GM12878 (cell line): Measurements from ENCODE around the gene KCNK7. TPM values are rescaled to one million over a fixed set of nuclear protein-coding genes. Genes with fewer than 3 reads are reported as not detected.

Source experiments
- ATAC-seq: fragments of 200-7000 bp; cut with Tn5 transposase; 3 replicates; pipeline ENCODE4 v1.9.1; 2020; ENCODE audit warnings: mild to moderate bottlenecking, moderate library complexity
- Bru-seq: library from RNA; stranded (reverse); fragments of 400-500 nt; gene quantifications from one replicate; lab custom pipeline; 2021; lab: Mats Ljungman, UMichigan
- BruChase-seq, 2 experiments: library from RNA; stranded (reverse); fragments of 400-500 nt; gene quantifications; one replicate each; lab custom pipeline; 2021; lab: Mats Ljungman, UMichigan
- BruUV-seq: library from RNA; stranded (reverse); fragments of 400-500 nt; replicated peaks from 2 replicates; lab custom pipeline; 2021; lab: Mats Ljungman, UMichigan
- CTCF ChIA-PET: fragments of 300-600 bp; sonication (Branson Sonifier 250); formaldehyde crosslinking; extraction: SDS; loops from one replicate; lab custom pipeline; 2021; ENCODE audit warnings: inconsistent platforms; lab: Yijun Ruan, JAX
- POLR2A ChIA-PET: fragments of 350-600 bp; formaldehyde crosslinking; extraction: SDS; loops from one replicate; lab custom pipeline; 2021; ENCODE audit warnings: inconsistent platforms; lab: Charles Lee
- RAD21 ChIA-PET: fragments of 300-600 bp; sonication (Branson Sonifier 250); formaldehyde crosslinking; loops from one replicate; lab custom pipeline; 2023; ENCODE audit warnings: antibody characterized with exemption; ENCODE audit not compliant: unreplicated experiment; lab: Charles Lee
- SMC1A ChIA-PET: fragments of 300-600 bp; sonication (Branson Sonifier 250); formaldehyde crosslinking; loops from one replicate; lab custom pipeline; 2023; ENCODE audit not compliant: unreplicated experiment, uncharacterized antibody; lab: Charles Lee
- DNase-seq: peaks from one replicate; pipeline ENCODE4 v3.0.0-alpha.2; 2011; ENCODE audit warnings: low read depth, low spot score
- FAIRE-seq: peaks from 3 replicates; lab custom pipeline; 2011; peaks lifted over from hg19 to GRCh38; lab: Jason Lieb, UNC
- H2AFZ ChIP-seq: 2 replicates; pipeline ENCODE4 v1.6.0; 2011; ENCODE audit warnings: low read depth, low read length, control low read depth; ENCODE audit not compliant: control insufficient read depth
- H3K27ac ChIP-seq: 2 replicates; pipeline ENCODE4 v1.5.1; 2011; ENCODE audit warnings: control low read depth; ENCODE audit not compliant: control insufficient read depth, insufficient read depth
- H3K27me3 ChIP-seq, 2 experiments: replicated peaks in 1 of 2; 2 replicates each; pipeline versions ENCODE4 v1.6.0 to v1.6.1; 2011; ENCODE audit warnings: low read length in 1 of 2; ENCODE audit not compliant: control insufficient read depth in 2 of 2, insufficient read depth in 2 of 2
- H3K36me3 ChIP-seq, 2 experiments: 2 replicates each; pipeline ENCODE4 v1.5.1; 2011; ENCODE audit warnings: low read length in 1 of 2; ENCODE audit not compliant: control insufficient read depth in 2 of 2, insufficient read depth in 2 of 2
- H3K4me1 ChIP-seq: 2 replicates; pipeline ENCODE4 v1.6.1; 2011; ENCODE audit warnings: mild to moderate bottlenecking, low read length, moderate library complexity, mixed read lengths; ENCODE audit not compliant: control insufficient read depth, insufficient read depth
- H3K4me2 ChIP-seq: 2 replicates; pipeline ENCODE4 v1.6.0; 2011; ENCODE audit warnings: control low read depth; ENCODE audit not compliant: control insufficient read depth, insufficient read depth
- H3K4me3 ChIP-seq: fragments of 200-600 bp; sonication (generic); 2 replicates; pipeline ENCODE4 v1.5.1; 2016
- H3K79me2 ChIP-seq: 2 replicates; pipeline ENCODE4 v1.6.0; 2011; ENCODE audit warnings: low read length; ENCODE audit not compliant: control insufficient read depth, insufficient read depth
- H3K9ac ChIP-seq: 2 replicates; pipeline ENCODE4 v1.8.0; 2011; ENCODE audit warnings: low read length, control low read depth, mixed read lengths; ENCODE audit not compliant: control insufficient read depth, insufficient read depth
- H3K9me3 ChIP-seq: replicated peaks from 3 replicates; pipeline ENCODE4 v1.5.1; 2011; ENCODE audit warnings: mild to moderate bottlenecking, low read length; ENCODE audit not compliant: control insufficient read depth, insufficient read depth
- H4K20me1 ChIP-seq: 2 replicates; pipeline ENCODE4 v1.6.0; 2011; ENCODE audit not compliant: control insufficient read depth, insufficient read depth
- CREM ChIP-seq: IDR thresholded peaks from 2 replicates; pipeline ENCODE4 v1.6.1; 2014; ENCODE audit warnings: antibody characterized with exemption, low read depth
- ZNF24 ChIP-seq: fragments of 450-650 bp; IDR thresholded peaks from 2 replicates; pipeline ENCODE4 v1.6.1; 2017; ENCODE audit warnings: antibody characterized with exemption, mild to moderate bottlenecking
- WGBS: methylation state at CpG from one replicate; pipeline ENCODE4 v1.1.6; 2016; ENCODE audit warnings: low lambda C conversion rate; ENCODE audit not compliant: insufficient replicate concordance, insufficient coverage; ENCODE audit errors: missing lambda C conversion rate; 5-methylcytosine and 5-hydroxymethylcytosine counted together
- in situ Hi-C: fragments of 300-500 bp; cut with MboI; formaldehyde crosslinking; loops from 9 replicates; pipeline ENCODE4 v1.14.3; 2018; ENCODE audit warnings: mixed read lengths
- intact Hi-C: fragments of 100-400 bp; cut with micrococcal nuclease; formaldehyde crosslinking; loops from one replicate; pipeline ENCODE4 v1.14.2; 2022; ENCODE audit not compliant: unreplicated experiment
- long read RNA-seq, 2 experiments: library from polyadenylated mRNA; unstranded; transcript quantifications; one replicate each; pipeline ENCODE4 v2.0.0, GENCODE V29; 2019 to 2020
- polyA minus RNA-seq, 3 experiments: library from RNA; depleted of rRNA, polyadenylated mRNA; stranded (reverse); fragments of >200 nt; gene quantifications; 2 replicates each; pipeline ENCODE4 v1.2.3, GENCODE V29; 2011
- polyA plus RNA-seq, 11 experiments: library from polyadenylated mRNA; depleted of rRNA in 4 of 11; unstranded in 6 of 11; stranded (reverse) in 5 of 11; fragments of >200 nt; fragmentation: Nextera tagmentation in 4 of 11; fragmentation: Illumina TruSeq in 1 of 11; extraction: Ambion mirVana in 4 of 11; extraction: Trizol in 1 of 11; gene quantifications; 1 replicate in 1 of 11; 2 replicates in 10 of 11; pipeline versions ENCODE4 v1.2.1 to v1.2.3, GENCODE V29; 2011 to 2016; ENCODE audit warnings: inconsistent platforms in 2 of 11, missing spikeins in 2 of 11, low read depth in 1 of 11
- total RNA-seq, 4 experiments: library from RNA; depleted of rRNA in 3 of 4; stranded (reverse); fragments of >200 nt in 3 of 4; fragmentation: Illumina TruSeq in 1 of 4; extraction: Trizol in 1 of 4; gene quantifications; 2 replicates each; pipeline versions ENCODE4 v1.2.1 to v1.2.3, GENCODE V29; 2013 to 2021

KCNK7 gene
- 0.42 and 0.67 TPM in 2 replicates for total RNA-seq (2013; cell fraction: nucleolus; rRNA removed)
- total RNA-seq (2014; rRNA removed) (0.16 and 0.23 TPM in 2 replicates), total RNA-seq (2014; rRNA removed; fragmentation: Illumina TruSeq; extraction: Trizol) (not detected in 2 replicates), total RNA-seq (2021) (0.29 and 0.54 TPM in 2 replicates), polyA plus RNA-seq (2011; rRNA removed) (not detected in 2 replicates), polyA plus RNA-seq (2014; fragmentation: Illumina TruSeq; extraction: Trizol) (not detected in 2 replicates), polyA plus RNA-seq (2014; fragmentation: Nextera tagmentation; extraction: Ambion mirVana) (under 1 TPM in 1 of 2 experiments, not detected in 1; 0.11 TPM), polyA plus RNA-seq (2014; rRNA removed) (0.15 TPM in 1 of 2 replicates, not detected in the other), polyA plus RNA-seq (2016; fragmentation: Nextera tagmentation; extraction: Ambion mirVana) (not detected), polyA minus RNA-seq (2011; rRNA and poly(A)+ RNA removed) (1.4 TPM in 1 of 2 replicates, not detected in the other), Bru-seq, nascent RNA (percentile 30 among the genes with signal in this experiment), BruChase-seq, experiment 1, labeled RNA remaining after a 6-hour chase (percentile 41 among the genes with signal in this experiment), BruChase-seq, experiment 2, labeled RNA remaining after a 2-hour chase (percentile 37 among the genes with signal in this experiment)
- not detected for polyA plus RNA-seq (2011; ENCODE audit: low read depth)
- 0.08 TPM in 1 of 2 replicates, not detected in the other for polyA plus RNA-seq (2011; cell fraction: cytosol; rRNA removed)
- 0.16 and 0.46 TPM in 2 replicates for polyA plus RNA-seq (2011; cell fraction: nucleus; rRNA removed)
- 0.08 and 0.80 TPM in 2 replicates for polyA plus RNA-seq (2012)
- not detected in 2 replicates for polyA minus RNA-seq (2011; cell fraction: cytosol; rRNA and poly(A)+ RNA removed)
- not detected in 2 replicates for polyA minus RNA-seq (2011; cell fraction: nucleus; rRNA and poly(A)+ RNA removed)
- long read RNA-seq, experiment 1, result 0 reads
- long read RNA-seq, experiment 2, result 0 reads

DNA sequence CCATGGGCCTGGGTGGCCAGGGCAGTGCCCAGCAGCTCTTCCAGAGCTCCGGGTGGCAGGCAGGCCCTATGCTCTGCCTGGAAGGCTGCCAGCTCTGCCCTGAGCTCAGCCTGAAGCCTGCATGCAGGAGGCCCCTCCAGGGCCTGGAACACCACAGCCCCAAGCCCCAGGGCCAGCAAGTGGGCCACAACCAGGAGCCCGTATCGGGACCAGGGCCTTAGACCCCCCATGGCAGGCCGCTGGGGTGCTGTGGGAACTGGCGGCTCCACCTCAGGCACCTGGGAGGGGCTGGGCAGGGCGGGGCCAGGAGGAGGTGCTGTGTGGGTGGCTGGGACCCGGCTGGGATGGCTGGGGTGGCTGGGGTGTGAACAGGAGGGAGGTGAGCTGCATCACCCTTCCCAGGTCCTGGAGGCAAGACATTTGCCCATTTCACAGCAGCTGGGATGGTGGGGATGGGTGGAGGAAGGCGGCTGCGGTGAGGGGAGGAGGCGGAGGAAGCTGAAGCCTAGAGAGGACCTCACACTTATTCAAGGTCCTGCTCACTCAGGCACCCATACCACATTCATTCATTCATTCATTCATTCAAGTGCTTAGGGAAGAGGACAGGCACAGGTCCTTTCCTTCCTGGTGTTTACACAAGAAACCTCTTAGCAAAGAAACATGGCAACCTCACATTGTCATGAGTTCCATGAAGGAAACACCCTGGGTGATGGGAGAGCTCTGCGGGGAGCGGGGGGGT, at the start of gene KCNK7:
TSS of gene KCNK7 (minus strand) at position 258 of the 739 bp plus-strand sequence. CDS start at position 230, 28 bp downstream.
- FAIRE-seq (no peak), DNase-seq (no peak), ATAC-seq (no peak)
- Histone ChIP-seq H3K27me3 (no peaks in the 10 kb centered on the region), H3K27ac (no peak within 1 kb of the TSS), H3K9ac (no peak within 1 kb of the TSS), H3K4me1 (no peaks in the 10 kb centered on the region), H3K36me3 (peaks cover 1 to 3% of the 10 kb centered on the region in 2 experiments; a peak in 3 of 4 replicates), H3K4me3 (no peak within 1 kb of the TSS), H4K20me1 (no peaks in the 10 kb centered on the region), H3K4me2 (no peak within 1 kb of the TSS), H3K79me2 (no peaks in the 10 kb centered on the region), H2AFZ (no peak within 1 kb of the TSS), H3K9me3 (no peaks in the 10 kb centered on the region)
- intact Hi-C loops, result no loop called here
- POLR2A ChIA-PET, result interaction anchor here (0.5 to 0.9 kb wide), 4 partner anchors 8 to 112 kb away, joined by 3 to 4 read pairs (median 4); no protein-coding TSS in a partner anchor
- RAD21 ChIA-PET, result interaction anchor here (2.5 to 2.8 kb wide), 2 partner anchors 20 to 54 kb away, joined by 10 to 18 read pairs; partner anchors contain the start of gene EHBP1L1
- TF ChIP-seq CREM (no peak), ZNF24 (peak; percentile 70)
- no TSS peak for BruUV-seq
- SMC1A ChIA-PET, result interaction anchor here (2.0 kb wide), 1 partner anchor 23 kb away, joined by 6 read pairs; the partner anchor contains the start of gene FAM89B
- WGBS, result 78% methylated on average over 10 of the region's 12 CpGs
- in situ Hi-C loops, result no loop called here
- CTCF ChIA-PET, result interaction anchor here (0.9 to 3.3 kb wide), 3 partner anchors 9 to 55 kb away, joined by 3 to 39 read pairs (median 3); partner anchors contain the start of gene EHBP1L1
